Gastroesophageal sphincter (tissue), 2 donors: ENCODE measurements around the gene SLC12A4.
"Not testable (repeated sequence)": the region's sequence is repeated elsewhere in the genome, so short reads cannot be mapped to it uniquely, and the experiment has no call there.

Source experiments
- POLR2A ChIP-seq, 2 donors: fragments of 450-650 bp; IDR thresholded peaks; one replicate each; pipeline ENCODE4 v1.6.1; 2017; ENCODE audit warnings: antibody characterized with exemption in 2 of 2, mild to moderate bottlenecking in 2 of 2, moderate library complexity in 1 of 2
- POLR2AphosphoS5 ChIP-seq: sonication (generic); formaldehyde crosslinking; IDR thresholded peaks from one replicate; pipeline ENCODE4 v1.6.1; 2017; ENCODE audit warnings: antibody characterized with exemption

- TF ChIP-seq POLR2A (IDR thresholded peaks at IDR 0.05); POLR2AphosphoS5: not testable (repeated sequence)
These were observed 3.8 kb upstream of the SLC12A4 start for GRCh38 chr16:67972285-67972684.
